ENCODE data around the gene SRP19.

The SRP19 gene

GRCh38 chr5:112860929-112861637 lies at the start of gene SRP19:
Gene SRP19, plus strand, starts transcription at chr5:112861287. Its CDS starts 90 bp downstream, at chr5:112861377.
- peak; percentile 5 for TF ChIP-seq CTCF (conservative IDR thresholded peaks at IDR 0.05; ENCODE audit: low read depth, low read length)
- peak; percentile 99 for DNase-seq (ENCODE audit: low read depth)

GRCh38 chr5:112812549-112812948 lies 48.5 kb upstream of the SRP19 start:
- H3K4me3 ChIP-seq (ENCODE audit: low read depth, low read length) = no peak overlapping the region
- TF ChIP-seq CTCF (conservative IDR thresholded peaks at IDR 0.05; ENCODE audit: low read depth, low read length) = no peak
- no peak for DNase-seq (ENCODE audit: low read depth)

More at GRCh38 chr5:112860929-112861637, at the start of gene SRP19:
- H3K4me3 ChIP-seq (ENCODE audit: low read depth, low read length) = peak within 1 kb of the TSS; percentile 94

- no peak for TF ChIP-seq CTCF (conservative IDR thresholded peaks at IDR 0.05; ENCODE audit: low read depth, low read length)
- no peak overlapping the region for H3K4me3 ChIP-seq (ENCODE audit: low read depth, low read length)
- no peak for DNase-seq (ENCODE audit: low read depth)
These were observed 40.8 kb upstream of the SRP19 start for GRCh38 chr5:112820246-112820645.

- TF ChIP-seq CTCF (conservative IDR thresholded peaks at IDR 0.05; ENCODE audit: low read depth, low read length) = no peak
- no peak for DNase-seq (ENCODE audit: low read depth)
- H3K4me3 ChIP-seq (ENCODE audit: low read depth, low read length) = no peak overlapping the region
These were observed 38.6 kb upstream of the SRP19 start for GRCh38 chr5:112822456-112822855.

GRCh38 chr5:112823181-112823580 lies 37.9 kb upstream of the SRP19 start:
- no peak overlapping the region for H3K4me3 ChIP-seq (ENCODE audit: low read depth, low read length)
- DNase-seq (ENCODE audit: low read depth) = no peak
- TF ChIP-seq CTCF (conservative IDR thresholded peaks at IDR 0.05; ENCODE audit: low read depth, low read length) = no peak

GRCh38 chr5:112823656-112824055 lies 37.4 kb upstream of the SRP19 start:
- H3K4me3 ChIP-seq (ENCODE audit: low read depth, low read length) = no peak overlapping the region
- no peak for TF ChIP-seq CTCF (conservative IDR thresholded peaks at IDR 0.05; ENCODE audit: low read depth, low read length)
- no peak for DNase-seq (ENCODE audit: low read depth)

GRCh38 chr5:112824197-112824596 lies 36.9 kb upstream of the SRP19 start:
- DNase-seq (ENCODE audit: low read depth) = no peak
- TF ChIP-seq CTCF (conservative IDR thresholded peaks at IDR 0.05; ENCODE audit: low read depth, low read length) = no peak

More at GRCh38 chr5:112824197-112824596, 36.9 kb upstream of the SRP19 start:
- H3K4me3 ChIP-seq (ENCODE audit: low read depth, low read length) = no peak overlapping the region

Measured in choroid plexus epithelial cell (primary cell).